Transverse colon (tissue), 4 donors: ENCODE measurements around the gene DLGAP1. TPM values are rescaled to one million over a fixed set of nuclear protein-coding genes. Genes with fewer than 3 reads are reported as not detected.

Experiments used
- DNase-seq: peaks from one replicate; pipeline ENCODE4 v3.0.0-alpha.2; 2019
- H3K27ac ChIP-seq, 4 donors: fragments of 200-600 bp; sonication (generic); 2 replicates each; pipeline ENCODE4 v1.5.1; 2016 to 2018; ENCODE audit warnings: inconsistent platforms in 4 of 4
- H3K27me3 ChIP-seq: fragments of 200-600 bp; sonication (generic); 2 replicates; pipeline ENCODE4 v1.5.1; 2017; ENCODE audit warnings: inconsistent platforms
- H3K36me3 ChIP-seq, 4 donors: fragments of 200-600 bp; sonication (generic); 2 replicates each; pipeline ENCODE4 v1.5.1; 2017 to 2019; ENCODE audit warnings: inconsistent platforms in 4 of 4
- H3K4me1 ChIP-seq, 4 donors: fragments of 200-600 bp; sonication (generic); 2 replicates each; pipeline ENCODE4 v1.5.1; 2017 to 2020; ENCODE audit warnings: inconsistent platforms in 4 of 4
- H3K4me3 ChIP-seq, 4 donors: fragments of 200-600 bp; sonication (generic); 1 replicate in 1 of 4; 2 replicates in 3 of 4; pipeline versions ENCODE4 v1.5.1 to v1.6.1; 2017 to 2019; ENCODE audit warnings: inconsistent platforms in 4 of 4
- H3K9me3 ChIP-seq, 2 donors: fragments of 200-600 bp; sonication (generic); 2 replicates each; pipeline ENCODE4 v1.5.1; 2017 to 2019; ENCODE audit warnings: inconsistent platforms in 2 of 2
- EP300 ChIP-seq: sonication (generic); formaldehyde crosslinking; IDR thresholded peaks from one replicate; pipeline ENCODE4 v1.6.1; 2017; ENCODE audit warnings: antibody characterized with exemption, low read depth
- POLR2A ChIP-seq: fragments of 450-650 bp; IDR thresholded peaks from one replicate; pipeline ENCODE4 v1.6.1; 2016; ENCODE audit warnings: antibody characterized with exemption, mild to moderate bottlenecking, moderate library complexity
- POLR2AphosphoS5 ChIP-seq, 3 donors: sonication (generic); formaldehyde crosslinking; IDR thresholded peaks; one replicate each; pipeline ENCODE4 v1.6.1; 2016; ENCODE audit warnings: antibody characterized with exemption in 3 of 3
- WGBS, 2 donors: methylation state at CpG; one replicate each; pipeline ENCODE4 v1.1.5; 2018; ENCODE audit warnings: low coverage in 1 of 2; 5-methylcytosine and 5-hydroxymethylcytosine counted together
- in situ Hi-C, 4 donors: fragments of 200-750 bp; cut with MboI; loops; one replicate each; pipeline versions ENCODE4 v1.15.0 to v1.15.1; 2017; ENCODE audit warnings: low sequenced_read_pairs in 3 of 4, low pct_ligation_motif_present in 1 of 4, low pct_unique_long_range_greater_than_20kb in 1 of 4
- intact Hi-C: fragments of 100-400 bp; cut with DNase I; formaldehyde crosslinking; loops from one replicate; pipeline ENCODE4 v1.15.1; 2023; ENCODE audit warnings: low total_unique reads
- total RNA-seq, 4 donors: library from RNA; depleted of rRNA; stranded (reverse); fragments of >200 nt; gene quantifications; one replicate each; pipeline ENCODE4 v1.1.0, GENCODE V29; 2016
- TF ChIP-seq, protein P1 (sequence below), 5 experiments: fragments of 200-600 bp in 3 of 5; fragments of 450-650 bp in 2 of 5; sonication (generic) in 3 of 5; IDR thresholded peaks; 1 replicate in 2 of 5; 2 replicates in 3 of 5; pipeline ENCODE4 v1.5.1; 2016 to 2017; ENCODE audit warnings: antibody characterized with exemption in 5 of 5, inconsistent platforms in 3 of 5, mild to moderate bottlenecking in 2 of 5, moderate library complexity in 1 of 5

DLGAP1 gene
- total RNA-seq, 4 donors from 2014 or later, result 2.7 to 7.2 (median 3.3) TPM

DNA sequence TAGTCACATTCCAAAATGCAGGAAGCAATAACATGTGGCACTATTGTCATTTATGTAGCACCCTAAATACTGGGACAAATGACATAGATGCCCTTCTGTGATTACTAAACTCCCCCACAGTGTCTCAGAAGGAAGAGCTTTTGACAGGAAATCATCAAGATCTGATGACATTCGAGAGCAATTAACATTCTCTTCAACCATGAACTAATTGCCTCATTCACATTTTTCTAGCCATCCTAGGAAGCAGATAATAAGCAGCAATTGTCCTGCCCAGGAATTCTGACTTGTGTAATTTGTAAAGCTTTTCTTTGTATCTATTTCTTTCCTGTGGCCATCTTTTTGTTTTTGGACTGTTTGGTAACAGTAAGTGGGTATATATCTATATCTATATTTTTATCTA is 712.6 kb downstream of the DLGAP1 start:
- Histone ChIP-seq H3K4me3 (no peak overlapping the region), H3K36me3 (no peaks in the 10 kb centered on the region), H3K27ac (no peak overlapping the region), H3K9me3 (no peaks in the 10 kb centered on the region), H3K27me3 (no peaks in the 10 kb centered on the region), H3K4me1 (no peaks in the 10 kb centered on the region)
- TF ChIP-seq, protein P1, sequence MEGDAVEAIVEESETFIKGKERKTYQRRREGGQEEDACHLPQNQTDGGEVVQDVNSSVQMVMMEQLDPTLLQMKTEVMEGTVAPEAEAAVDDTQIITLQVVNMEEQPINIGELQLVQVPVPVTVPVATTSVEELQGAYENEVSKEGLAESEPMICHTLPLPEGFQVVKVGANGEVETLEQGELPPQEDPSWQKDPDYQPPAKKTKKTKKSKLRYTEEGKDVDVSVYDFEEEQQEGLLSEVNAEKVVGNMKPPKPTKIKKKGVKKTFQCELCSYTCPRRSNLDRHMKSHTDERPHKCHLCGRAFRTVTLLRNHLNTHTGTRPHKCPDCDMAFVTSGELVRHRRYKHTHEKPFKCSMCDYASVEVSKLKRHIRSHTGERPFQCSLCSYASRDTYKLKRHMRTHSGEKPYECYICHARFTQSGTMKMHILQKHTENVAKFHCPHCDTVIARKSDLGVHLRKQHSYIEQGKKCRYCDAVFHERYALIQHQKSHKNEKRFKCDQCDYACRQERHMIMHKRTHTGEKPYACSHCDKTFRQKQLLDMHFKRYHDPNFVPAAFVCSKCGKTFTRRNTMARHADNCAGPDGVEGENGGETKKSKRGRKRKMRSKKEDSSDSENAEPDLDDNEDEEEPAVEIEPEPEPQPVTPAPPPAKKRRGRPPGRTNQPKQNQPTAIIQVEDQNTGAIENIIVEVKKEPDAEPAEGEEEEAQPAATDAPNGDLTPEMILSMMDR (IDR thresholded peaks at IDR 0.05), result no peak
- no peak for TF ChIP-seq POLR2A
- no peak for TF ChIP-seq POLR2AphosphoS5 (IDR thresholded peaks at IDR 0.05)
- TF ChIP-seq EP300, result no peak
- 58% methylated on average over 1 of the region's 1 CpG; no CpG with 5 or more reads in 1 of the 2 donors for WGBS, 2 donors
- intact Hi-C loops, result no loop called here
- in situ Hi-C loops, result no loop called here
- DNase-seq, result no peak

DNA sequence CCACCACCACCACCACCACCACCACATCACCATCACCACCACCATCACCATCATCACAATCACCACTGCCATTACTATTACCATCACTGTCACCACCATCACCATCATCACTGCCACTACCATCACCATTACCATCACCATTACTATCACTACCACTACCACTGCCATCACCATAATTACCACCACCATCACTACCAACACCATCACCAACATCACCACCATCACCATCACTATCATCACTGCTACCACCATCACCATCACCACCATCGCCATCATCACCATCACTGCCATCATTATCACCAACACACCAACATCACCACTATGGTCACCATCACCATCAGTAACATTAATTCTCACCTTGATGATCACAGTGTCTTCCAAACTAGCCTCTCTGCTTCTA is 713.8 kb downstream of the DLGAP1 start:
- DNase-seq, result no peak
- Histone ChIP-seq H3K4me3 (no peak overlapping the region), H3K4me1 (no peaks in the 10 kb centered on the region), H3K9me3 (no peaks in the 10 kb centered on the region), H3K27ac (no peak overlapping the region), H3K27me3 (no peaks in the 10 kb centered on the region), H3K36me3 (no peaks in the 10 kb centered on the region)
- 97 to 100% methylated on average over 1 of the region's 1 CpG for whole genome bisulfite sequencing, 2 donors
- in situ Hi-C loops, result no loop called here
- intact Hi-C loops, result no loop called here
- TF ChIP-seq POLR2AphosphoS5 (IDR thresholded peaks at IDR 0.05), result no peak
- TF ChIP-seq, protein P1 (IDR thresholded peaks at IDR 0.05), result no peak
- no peak for TF ChIP-seq POLR2A
- TF ChIP-seq EP300, result no peak

DNA sequence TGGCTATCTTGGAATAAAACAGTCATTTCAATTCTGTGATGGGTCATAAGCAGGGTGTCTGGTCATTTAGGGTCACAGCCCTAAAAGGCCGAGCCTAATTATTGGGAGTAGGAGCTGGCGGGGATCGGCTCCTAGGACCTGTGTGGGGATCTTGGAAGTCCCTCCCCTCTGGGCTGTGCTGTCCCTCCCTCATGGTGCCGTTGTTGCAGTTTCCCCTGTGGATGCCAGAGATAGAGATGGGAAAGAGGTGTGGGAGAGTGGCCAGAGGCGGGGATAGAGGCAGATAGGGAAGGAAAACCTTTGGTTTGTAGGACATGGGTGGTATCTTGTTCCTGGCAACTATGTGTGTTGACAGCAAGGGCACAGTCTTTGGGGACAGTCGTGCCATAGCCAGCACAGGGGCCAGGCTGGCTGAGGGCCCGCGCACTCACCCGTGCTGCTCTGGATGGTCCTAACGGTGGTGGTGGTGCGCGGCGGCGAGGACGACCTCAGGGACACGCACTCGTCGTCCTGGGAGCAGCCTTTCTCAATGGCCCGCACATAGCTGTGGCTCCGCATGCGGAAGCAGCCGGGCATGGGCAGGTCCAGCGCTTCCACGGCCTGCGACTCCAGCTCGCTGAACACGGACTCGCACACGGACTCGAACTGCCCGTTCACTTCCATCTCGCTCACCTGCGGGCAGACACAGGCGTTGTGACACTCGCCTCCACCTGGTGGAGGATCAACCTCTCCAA is 726.2 kb downstream of the DLGAP1 start:
- in situ Hi-C loops (no loop called here), intact Hi-C loops (no loop called here)
- no peak for TF ChIP-seq POLR2A
- TF ChIP-seq EP300, result no peak
- TF ChIP-seq POLR2AphosphoS5 (IDR thresholded peaks at IDR 0.05), result no peak
- TF ChIP-seq, protein P1 (IDR thresholded peaks at IDR 0.05), result no peak

DNA sequence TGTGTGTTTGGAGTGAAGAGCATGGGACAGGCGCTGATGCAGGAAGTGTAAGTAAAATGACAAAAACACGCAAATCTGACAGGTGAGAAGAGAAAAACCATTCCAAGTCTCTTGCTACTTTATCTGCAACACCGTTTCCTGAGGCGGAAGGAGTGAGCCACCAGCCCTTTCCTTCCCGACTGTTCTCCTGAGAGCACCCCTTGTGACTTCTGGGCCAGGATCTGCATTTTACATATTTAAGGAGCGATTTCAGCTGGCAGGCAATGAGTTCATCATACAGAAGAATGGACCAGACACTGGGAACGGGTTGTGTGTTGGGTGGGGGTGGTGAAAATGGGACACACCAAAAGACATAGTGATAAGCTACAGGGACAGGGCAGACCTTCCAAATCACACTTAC is 727.8 kb downstream of the DLGAP1 start:
- Histone ChIP-seq H3K36me3 (no peaks in the 10 kb centered on the region), H3K4me3 (no peak overlapping the region), H3K9me3 (no peaks in the 10 kb centered on the region), H3K27ac (no peak overlapping the region), H3K4me1 (peaks cover 0 to 34% (median 17%) of the 10 kb centered on the region in 4 donors), H3K27me3 (no peaks in the 10 kb centered on the region)
- no peak for DNase-seq
- in situ Hi-C loops (no loop called here), intact Hi-C loops (no loop called here)
- WGBS, 2 donors, result 73 to 85% methylated on average over 7 of the region's 7 CpGs
- TF ChIP-seq POLR2A, result no peak
- no peak for TF ChIP-seq EP300
- TF ChIP-seq, protein P1 (IDR thresholded peaks at IDR 0.05), result no peak
- TF ChIP-seq POLR2AphosphoS5 (IDR thresholded peaks at IDR 0.05), result no peak

More for the DNA sequence above, 726.2 kb downstream of the DLGAP1 start:
- WGBS, 2 donors, result 93 to 95% methylated on average over 3 to 35 of the region's 35 CpGs
- no peak overlapping the region for H3K4me3 ChIP-seq
- H3K9me3 ChIP-seq, result no peaks in the 10 kb centered on the region
- H3K4me1 ChIP-seq, result peaks cover 0 to 18% (median 6%) of the 10 kb centered on the region in 4 donors
- no peak overlapping the region for H3K27ac ChIP-seq
- H3K36me3 ChIP-seq, result no peaks in the 10 kb centered on the region
- no peak for DNase-seq
- H3K27me3 ChIP-seq, result no peaks in the 10 kb centered on the region
